Mesenteric fat pad (tissue), 1 donor: ENCODE data around the gene PFN4. TPM values are rescaled to one million over a fixed set of nuclear protein-coding genes. Genes with fewer than 3 reads are reported as not detected.
"Not testable (repeated sequence)": the region's sequence is repeated elsewhere in the genome, so short reads cannot be mapped to it uniquely, and the experiment has no call there.

Experiments used
- DNase-seq: peaks from one replicate; pipeline ENCODE4 v3.0.0-alpha.2; 2020; ENCODE audit warnings: low spot score
- total RNA-seq: library from RNA; stranded (reverse); fragmentation: NEBNext Ultra II Directional; extraction: Animal tissue kit (Norgen Biotek cat#: 25700); gene quantifications from one replicate; pipeline ENCODE4 v1.2.1, GENCODE V29; 2021
- donor health status: DM: yes; HTN: yes; CAD: no.

Gene PFN4
- total RNA-seq, 1 donor from 2014 or later, result not detected

DNA sequence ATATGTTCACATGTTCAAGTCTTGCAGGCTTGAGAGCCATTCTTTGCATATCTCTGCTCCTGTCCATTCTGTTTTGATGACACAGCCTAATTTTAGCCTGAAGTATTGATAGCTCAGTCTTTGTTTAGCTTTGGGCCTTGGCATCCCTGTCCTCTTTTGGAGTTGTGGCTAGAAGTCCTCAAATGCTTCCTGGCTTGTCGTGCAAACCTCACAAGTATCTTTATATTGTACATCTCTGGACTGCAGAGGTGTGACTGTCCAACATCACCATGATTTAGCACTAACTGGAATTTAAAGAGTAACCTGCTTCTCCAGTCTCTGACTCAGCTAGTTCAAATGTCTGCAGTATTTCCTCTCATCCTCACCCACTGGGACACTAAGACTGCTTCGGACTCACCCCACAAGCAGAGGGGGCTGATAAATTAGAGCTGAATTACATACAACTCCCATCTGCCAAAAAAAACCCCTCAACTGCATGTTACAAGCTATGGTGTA, 11.7 kb downstream of the PFN4 start:
- no peak for DNase-seq

DNA sequence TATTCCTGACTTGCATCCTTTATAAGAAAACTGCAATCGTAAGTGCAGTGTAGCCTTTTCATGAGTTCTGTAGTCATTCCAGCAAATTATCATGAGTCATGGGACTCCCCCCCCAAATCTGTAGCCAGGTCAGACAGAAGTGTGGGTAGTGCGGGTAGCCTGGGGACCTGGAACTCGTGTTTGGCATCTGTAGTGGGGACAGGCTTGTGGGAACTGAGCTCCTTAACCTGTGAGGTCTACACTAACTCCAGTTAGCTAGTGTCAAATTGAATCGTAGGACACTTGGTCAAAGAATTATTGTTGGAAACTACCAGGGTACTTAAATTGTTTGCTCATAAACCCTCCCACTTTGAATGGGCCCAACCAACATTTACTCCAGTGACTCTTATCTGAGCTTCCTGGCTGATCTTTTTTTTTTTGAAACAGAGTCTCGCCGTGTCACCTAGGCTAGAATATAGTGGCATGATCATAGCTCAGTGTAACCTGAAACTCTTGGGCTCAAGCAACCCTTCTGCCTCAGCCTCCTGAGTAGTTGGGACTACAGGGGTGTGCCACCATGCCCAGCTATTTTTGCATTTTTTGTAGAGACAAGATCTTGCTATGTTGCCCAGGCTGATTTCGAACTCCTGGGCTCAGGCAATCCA, 12.4 kb downstream of the PFN4 start:
- no peak for DNase-seq

DNA sequence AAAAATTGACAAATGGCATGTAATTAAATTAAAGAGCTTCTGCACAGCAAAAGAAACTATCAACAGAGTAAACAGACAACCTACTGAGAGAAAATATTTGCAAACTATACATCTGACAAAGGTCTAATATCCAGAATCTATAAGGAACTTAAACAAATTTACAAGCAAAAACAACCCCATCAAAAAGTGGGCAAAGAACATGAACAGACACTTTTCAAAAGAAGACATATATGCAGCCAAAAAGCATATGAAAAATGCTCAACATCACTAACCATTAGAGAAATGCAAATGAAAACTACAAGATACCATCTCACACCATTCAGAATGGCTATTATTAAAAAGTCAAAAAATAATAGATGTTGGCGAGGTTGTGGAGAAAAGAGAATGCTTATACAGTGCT, 13.7 kb downstream of the PFN4 start:
- not testable (repeated sequence) for DNase-seq

- no peak for DNase-seq
Observed at GRCh38 chr2:24107336-24107735, 15.8 kb downstream of the PFN4 start.

DNA sequence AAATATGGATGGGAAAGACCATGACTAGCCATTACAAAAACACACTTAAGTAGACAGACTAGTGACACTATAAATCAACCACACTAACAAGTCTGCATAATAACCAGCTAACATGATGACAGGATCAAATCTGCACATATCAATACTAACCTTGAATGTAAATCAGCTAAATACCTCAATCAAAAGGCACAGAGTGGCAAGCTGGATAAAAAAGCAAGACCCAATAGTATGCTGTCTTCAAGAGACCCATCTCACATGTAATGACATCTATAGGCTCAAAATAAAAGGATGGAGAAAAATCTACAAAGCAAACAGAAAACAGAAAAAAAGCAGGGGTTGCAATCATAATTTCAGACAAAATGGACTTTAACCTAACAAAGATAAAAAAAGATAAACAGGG, 16.3 kb downstream of the PFN4 start:
- no peak for DNase-seq

GRCh38 chr2:24105816-24106215, 17.3 kb downstream of the PFN4 start:
- no peak for DNase-seq

DNA sequence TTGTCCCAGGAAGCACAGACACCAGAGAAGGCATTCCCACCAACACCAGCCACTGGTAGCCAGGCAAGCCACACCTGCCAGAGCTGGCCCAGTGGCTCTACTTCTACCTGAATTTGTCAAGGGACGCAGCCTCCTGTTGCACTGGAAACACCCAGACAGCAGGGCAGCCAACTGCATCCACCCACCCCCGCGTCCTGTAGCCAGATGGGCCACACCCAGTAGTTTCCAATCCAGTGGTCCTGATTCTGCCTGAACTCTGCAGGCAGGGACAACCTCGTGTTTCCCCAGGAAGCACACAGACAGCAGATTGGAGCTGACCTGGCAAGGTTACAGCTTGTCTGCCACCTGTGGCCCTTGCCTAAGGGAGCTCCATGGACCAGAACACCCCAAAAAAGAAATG, 18.2 kb downstream of the PFN4 start:
- no peak for DNase-seq

- DNase-seq, result no peak
Observed at GRCh38 chr2:24104110-24104650, 19.0 kb downstream of the PFN4 start.

GRCh38 chr2:24102677-24103076, 20.5 kb downstream of the PFN4 start:
- DNase-seq, result no peak

DNA sequence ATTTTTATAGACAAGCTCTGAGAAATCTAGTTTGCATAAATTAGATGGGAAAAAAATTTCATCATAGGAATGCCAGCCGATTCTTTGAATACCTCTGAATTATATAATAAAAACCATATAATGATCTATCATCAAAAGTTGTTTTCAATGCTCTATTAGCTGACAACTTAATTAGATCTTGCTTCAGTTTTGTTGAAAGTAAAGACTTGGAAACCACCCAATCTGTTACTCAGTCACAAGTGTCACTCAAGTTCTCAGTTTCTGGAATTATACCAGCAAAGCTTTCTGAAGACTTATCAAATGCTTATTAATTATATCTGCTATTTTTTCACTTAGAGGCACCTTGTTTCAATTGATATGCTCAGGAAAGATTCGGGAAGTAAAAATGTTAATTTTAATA, 21.1 kb downstream of the PFN4 start:
- DNase-seq, result no peak

DNA sequence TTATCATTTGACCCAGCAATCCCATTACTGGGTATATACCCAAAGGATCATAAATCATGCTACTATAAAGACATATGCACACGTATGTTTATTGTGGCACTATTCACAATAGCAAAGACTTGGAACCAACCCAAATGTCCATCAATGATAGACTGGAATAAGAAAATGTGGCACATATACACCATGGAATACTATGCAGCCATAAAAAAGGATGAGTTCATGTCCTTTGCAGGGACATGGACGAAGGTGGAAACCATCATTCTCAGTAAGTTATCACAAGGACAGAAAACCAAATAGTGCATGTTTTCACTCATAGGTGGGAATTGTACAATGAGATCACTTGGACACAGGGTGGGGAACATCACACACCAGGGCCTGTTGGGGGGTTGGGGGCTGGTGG, 22.4 kb downstream of the PFN4 start:
- not testable (repeated sequence) for DNase-seq

GRCh38 chr2:24095171-24095677, 27.9 kb downstream of the PFN4 start:
- DNase-seq, result not testable (repeated sequence)

- DNase-seq, result not testable (repeated sequence)
Observed at GRCh38 chr2:24093270-24093669, 29.9 kb downstream of the PFN4 start.

DNA sequence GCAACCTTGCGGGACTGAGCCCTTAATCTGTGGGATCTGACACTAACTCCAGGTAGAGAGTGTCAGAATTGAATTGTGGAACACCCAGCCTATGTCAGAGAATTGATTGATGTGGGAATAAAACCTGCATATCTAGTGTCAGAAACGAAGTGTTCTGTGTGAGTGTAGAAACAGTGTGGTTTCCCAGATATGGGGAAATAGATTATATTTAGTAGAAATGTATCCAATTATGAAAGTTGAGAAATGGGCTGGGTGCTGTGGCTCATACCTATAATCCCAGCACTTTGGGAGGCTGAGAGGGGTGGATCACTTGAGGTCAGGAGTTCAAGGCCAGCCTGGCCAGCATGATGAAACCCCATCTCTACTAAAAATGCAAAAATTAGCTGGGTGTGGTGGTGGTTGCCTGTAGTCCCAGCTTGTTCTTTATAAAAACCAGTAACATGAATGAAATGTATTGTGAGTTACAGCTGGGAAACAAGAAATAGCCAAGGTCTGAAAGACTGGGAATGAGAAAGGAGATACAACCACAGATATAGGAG, 34.2 kb downstream of the PFN4 start:
- DNase-seq, result no peak

GRCh38 chr2:24087032-24087431, 36.1 kb downstream of the PFN4 start:
- DNase-seq, result no peak

DNA sequence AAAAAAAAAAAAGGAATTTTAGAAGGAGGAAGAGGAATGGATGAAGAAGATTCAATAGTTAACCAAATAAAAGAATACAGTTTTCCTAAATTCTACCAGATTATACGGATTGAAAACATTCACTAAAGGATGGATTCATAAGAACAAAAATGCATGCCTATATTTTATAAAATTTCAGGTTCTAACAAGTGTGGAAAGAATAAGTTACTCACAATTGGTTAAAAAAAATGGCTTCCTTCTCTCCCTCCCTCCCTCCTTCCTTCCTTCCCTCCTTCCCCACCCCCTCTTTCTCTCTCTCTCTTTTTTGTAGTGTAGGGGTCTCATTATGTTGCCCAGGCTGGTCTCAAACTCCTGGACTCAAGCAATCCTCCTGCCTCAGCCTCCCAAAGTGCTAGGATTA, 36.9 kb downstream of the PFN4 start:
- DNase-seq, result no peak

GRCh38 chr2:24085200-24085489, 38.0 kb downstream of the PFN4 start:
- DNase-seq, result no peak

GRCh38 chr2:24084386-24085199, 38.5 kb downstream of the PFN4 start, which contains the start of gene TP53I3:
Gene TP53I3 (minus strand): TSS chr2:24084834. CDS start chr2:24084326, 508 bp downstream.
- peak; percentile 93 for DNase-seq

DNA sequence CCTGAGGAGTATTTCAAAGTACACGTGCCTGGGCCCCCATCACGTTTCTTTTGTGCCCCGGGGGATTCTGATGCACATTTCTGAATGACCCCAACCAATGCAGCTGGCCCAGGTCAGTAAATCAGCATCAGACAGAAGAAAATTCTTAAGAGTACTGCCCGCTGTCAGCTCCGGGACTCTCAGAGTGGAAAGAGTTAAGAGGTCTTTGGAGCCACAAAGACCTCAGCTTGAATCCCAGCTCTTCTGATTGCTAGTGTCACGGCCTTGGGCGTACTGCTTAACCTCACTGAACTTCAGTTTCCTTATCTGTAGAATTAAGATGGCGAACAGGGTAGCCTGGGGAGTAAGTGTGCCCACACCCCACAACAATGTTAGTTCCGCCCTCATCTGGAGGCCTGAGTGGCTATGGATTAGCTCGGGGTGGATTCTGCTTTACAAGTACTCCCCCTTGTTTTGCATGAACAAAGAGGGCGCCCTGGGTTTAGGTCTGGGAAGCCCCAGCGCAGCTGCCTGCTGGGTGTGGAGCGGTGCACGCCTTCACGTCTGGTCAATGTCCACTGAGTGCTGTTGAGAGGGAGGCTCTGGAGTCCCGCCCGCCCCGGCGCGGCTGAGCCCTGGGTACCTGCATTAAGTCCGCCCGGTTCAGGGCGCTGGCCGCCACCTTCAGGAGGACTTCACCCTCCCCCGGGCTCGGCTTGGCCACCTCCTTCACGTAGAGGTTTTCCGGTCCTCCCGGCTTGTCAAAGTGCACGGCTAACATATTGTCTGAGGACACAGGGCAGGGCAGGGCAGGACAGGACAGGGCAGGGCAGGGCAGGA, 39.4 kb downstream of the PFN4 start:
- peak; percentile 96 for DNase-seq

- DNase-seq, result no peak
Observed at GRCh38 chr2:24082787-24083566, 40.2 kb downstream of the PFN4 start.
